ENCODE measurements around the gene PLPP4.

Gene PLPP4

DNA sequence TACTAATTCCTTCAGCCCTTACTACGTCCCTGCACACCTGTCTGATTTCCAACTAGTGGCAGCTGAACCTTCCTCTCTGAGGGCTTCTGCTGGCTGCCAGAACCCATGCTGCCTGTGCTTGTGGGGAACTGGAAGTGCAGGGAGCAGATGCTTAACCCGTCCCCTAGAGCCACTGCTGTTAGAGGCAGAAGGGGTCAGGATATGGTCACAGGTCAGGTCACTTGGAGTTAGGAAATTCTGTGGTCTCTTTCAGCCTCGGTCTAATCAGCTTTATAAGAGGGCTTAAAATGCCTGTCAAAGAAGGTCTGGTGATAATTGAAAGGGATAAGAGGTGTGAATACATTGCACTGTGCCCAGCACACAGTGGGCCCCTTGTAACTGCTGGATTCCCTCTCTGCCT, 82.0 kb downstream of the PLPP4 start:
- H3K27ac ChIP-seq = no peak overlapping the region

DNA sequence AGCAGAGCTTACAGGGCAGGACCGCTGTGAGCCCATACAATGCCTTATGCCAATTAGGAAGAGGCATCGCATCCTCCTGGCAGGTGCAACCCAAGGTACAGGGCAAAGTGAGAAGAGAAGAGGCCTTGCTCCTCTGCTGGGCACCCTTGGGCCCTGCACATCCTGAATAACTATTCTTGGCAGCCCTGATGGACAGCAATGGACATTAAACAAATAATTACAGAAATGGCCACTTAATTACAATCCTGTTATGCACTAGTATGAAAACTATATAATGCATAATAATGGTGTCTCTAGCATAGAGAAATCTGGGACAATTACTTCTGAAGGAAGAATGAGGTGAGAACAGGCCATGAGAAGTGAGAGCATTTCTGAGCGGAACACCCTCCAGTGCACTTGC, 83.5 kb downstream of the PLPP4 start:
- TF ChIP-seq, protein P1, sequence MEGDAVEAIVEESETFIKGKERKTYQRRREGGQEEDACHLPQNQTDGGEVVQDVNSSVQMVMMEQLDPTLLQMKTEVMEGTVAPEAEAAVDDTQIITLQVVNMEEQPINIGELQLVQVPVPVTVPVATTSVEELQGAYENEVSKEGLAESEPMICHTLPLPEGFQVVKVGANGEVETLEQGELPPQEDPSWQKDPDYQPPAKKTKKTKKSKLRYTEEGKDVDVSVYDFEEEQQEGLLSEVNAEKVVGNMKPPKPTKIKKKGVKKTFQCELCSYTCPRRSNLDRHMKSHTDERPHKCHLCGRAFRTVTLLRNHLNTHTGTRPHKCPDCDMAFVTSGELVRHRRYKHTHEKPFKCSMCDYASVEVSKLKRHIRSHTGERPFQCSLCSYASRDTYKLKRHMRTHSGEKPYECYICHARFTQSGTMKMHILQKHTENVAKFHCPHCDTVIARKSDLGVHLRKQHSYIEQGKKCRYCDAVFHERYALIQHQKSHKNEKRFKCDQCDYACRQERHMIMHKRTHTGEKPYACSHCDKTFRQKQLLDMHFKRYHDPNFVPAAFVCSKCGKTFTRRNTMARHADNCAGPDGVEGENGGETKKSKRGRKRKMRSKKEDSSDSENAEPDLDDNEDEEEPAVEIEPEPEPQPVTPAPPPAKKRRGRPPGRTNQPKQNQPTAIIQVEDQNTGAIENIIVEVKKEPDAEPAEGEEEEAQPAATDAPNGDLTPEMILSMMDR (conservative IDR thresholded peaks at IDR 0.05) = no peak
- H3K27ac ChIP-seq = no peak overlapping the region

More for the DNA sequence above, 82.0 kb downstream of the PLPP4 start:
- TF ChIP-seq, protein P1 (conservative IDR thresholded peaks at IDR 0.05) = no peak

DNA sequence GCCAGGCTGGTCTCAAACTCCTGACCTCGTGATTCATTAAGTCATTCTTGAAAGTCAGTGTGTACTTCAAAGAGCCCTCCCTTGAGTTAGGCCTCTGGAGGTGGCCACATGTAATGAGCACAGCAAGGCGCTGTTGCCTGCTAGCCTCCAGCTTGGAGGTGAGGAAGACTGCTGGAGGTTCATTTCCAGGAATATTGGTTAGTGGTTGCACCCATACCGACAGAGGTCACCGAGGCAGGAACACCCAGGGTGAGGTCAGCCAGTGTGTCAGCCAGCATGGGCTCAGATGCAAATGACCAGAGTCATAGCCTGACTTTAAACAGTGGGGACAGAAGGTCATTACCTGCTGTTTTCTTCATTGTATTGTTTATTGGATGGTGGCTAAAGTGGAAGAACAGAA, 85.0 kb downstream of the PLPP4 start:
- TF ChIP-seq, protein P1 (conservative IDR thresholded peaks at IDR 0.05) = no peak
- no peak overlapping the region for H3K27ac ChIP-seq

DNA sequence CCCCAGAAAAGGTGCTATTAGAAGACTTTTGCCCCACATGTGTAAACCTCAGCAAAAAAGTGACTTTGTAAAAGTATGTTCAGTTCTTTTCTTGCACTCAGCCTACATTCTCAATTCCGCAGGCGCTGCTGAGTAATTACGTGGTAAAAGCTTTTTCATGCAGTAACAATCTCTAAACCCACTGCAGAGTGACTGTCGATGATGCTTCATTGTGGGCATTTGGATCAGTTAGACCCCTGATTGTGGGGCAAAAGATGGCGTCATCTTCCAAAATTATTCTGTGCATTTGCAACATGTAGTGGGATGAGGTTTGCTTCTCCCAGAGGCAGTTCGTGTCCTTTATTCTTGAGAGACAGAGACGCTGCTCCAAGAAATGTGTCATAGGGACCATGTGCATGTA, 85.6 kb downstream of the PLPP4 start:
- TF ChIP-seq, protein P1 (conservative IDR thresholded peaks at IDR 0.05) = no peak
- no peak overlapping the region for H3K27ac ChIP-seq

DNA sequence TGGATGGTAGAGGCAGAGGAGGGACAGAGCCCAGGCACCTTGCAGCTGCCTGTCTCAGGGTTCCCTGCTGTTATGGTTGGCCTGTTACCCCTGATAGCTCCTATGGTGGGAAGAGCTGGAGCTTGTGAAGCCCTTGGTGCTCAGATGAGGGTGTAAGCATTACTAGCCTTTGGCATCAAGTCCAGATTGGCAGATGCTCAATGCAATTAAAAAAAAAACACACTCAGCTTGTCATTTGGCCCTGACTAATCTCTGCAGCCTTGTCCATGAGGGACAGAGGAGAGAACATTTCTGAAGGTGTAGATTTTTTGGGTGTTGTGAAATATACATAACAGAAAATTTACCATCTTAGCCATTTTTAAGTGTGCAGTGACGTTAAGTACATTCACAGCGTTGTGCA, 86.3 kb downstream of the PLPP4 start:
- TF ChIP-seq, protein P1 (conservative IDR thresholded peaks at IDR 0.05) = no peak
- H3K27ac ChIP-seq = no peak overlapping the region

DNA sequence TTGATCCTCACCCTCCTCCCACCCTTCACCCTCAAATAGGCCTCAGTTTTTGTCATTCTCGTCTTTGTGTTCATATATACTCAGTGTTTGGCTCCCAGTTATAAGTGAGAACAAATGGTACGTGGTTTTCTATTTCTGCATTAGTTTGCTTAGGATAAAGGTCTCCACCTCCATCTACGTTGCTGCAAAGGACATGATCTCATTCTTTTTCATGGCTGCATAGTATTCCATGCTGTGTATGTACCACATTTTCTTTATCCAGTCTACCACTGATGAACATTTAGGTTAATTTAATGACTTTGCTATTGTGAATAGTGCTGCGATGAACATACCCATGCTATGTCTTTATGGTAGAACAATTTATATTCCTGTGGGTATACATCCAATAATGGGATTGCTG, 91.2 kb downstream of the PLPP4 start:
- TF ChIP-seq, protein P1 (conservative IDR thresholded peaks at IDR 0.05) = no peak
- no peak overlapping the region for H3K27ac ChIP-seq

DNA sequence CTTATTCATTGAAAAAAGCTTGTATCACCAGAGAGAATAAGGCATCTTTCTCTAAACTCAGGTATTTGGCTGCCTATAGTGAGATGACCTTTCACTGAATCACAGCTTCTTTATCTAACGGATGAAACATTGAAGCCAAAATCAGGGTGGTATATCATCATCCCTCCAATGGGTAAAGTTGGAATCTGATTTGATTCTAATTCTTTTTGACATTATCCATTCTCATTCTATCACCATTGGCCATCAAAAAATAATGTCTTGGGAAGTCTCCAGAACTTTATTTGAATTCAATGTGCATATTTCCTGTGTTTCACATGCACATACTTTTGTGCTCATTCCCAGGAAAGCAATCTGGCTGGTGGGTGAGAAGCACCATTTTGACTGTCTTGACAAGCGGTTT, 95.2 kb downstream of the PLPP4 start:
- TF ChIP-seq, protein P1 (conservative IDR thresholded peaks at IDR 0.05) = no peak

DNA sequence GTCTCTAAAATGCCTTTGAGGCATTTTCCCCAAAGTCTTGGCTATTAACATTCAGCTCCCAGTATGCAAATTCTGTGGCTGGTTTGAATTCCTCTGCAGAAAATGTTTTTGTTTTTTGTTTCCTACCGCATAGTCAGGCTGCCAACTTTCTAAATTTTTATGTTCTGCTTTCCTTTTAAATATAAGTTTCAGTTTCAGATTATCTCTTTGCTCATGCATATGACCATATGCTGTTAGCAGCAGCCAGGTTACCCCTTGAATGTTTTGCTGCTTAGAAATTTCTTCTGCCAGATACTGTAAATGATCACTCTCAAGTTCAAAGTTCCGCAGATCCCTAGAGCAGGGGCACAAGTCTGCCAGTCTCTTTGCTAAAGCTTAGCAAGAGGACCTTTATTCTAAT, 96.9 kb downstream of the PLPP4 start:
- H3K27ac ChIP-seq = no peak overlapping the region
- TF ChIP-seq, protein P1 (conservative IDR thresholded peaks at IDR 0.05) = no peak

More for the DNA sequence above, 95.2 kb downstream of the PLPP4 start:
- no peak overlapping the region for H3K27ac ChIP-seq
